Measurements from ENCODE around the gene SUPT4H1.
A peak's percentile ranks its signal among the peaks of the same experiment; 100 is the strongest.

Gene SUPT4H1

GRCh38 chr17:58316260-58316960, 35.6 kb downstream of the SUPT4H1 start:
- peak; percentile 2 for DNase-seq

DNA sequence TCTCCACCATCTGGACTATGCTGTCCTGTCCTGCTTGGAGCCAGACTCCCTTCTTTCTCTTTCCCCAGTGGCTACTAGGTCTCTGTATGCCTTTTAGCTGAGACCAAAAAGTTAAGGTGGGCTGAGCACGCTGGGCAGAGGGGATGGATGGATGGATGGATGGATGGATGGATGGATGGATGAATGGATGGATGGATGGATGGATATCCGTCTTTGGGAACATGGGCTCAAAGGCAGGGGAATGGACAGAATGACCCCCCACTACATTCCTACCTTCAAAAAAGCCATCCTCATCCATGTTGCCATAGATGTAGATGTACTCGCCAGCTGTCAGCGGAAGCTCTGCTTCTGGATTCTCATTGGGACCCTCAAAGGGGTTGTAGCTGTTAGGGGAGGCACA, 36.3 kb downstream of the SUPT4H1 start:
- no peak for DNase-seq

- no peak for DNase-seq
Observed at GRCh38 chr17:58315281-58315711, 36.7 kb downstream of the SUPT4H1 start.

DNA sequence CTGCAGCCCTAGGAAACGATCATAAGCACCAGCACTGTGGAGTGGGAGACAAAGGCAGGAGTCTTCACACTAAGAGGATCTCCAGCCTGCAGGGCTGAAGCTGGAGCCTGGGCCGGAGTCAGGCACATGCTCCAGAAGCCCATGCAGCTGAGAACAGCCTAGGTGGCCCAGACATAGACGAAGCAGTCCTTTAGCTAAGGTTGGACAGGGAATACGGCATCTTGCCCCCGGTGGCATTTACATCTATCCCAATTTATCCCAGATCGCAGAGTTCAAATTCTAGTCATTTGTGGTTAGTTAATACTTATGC, 37.3 kb downstream of the SUPT4H1 start:
- no peak for DNase-seq

DNA sequence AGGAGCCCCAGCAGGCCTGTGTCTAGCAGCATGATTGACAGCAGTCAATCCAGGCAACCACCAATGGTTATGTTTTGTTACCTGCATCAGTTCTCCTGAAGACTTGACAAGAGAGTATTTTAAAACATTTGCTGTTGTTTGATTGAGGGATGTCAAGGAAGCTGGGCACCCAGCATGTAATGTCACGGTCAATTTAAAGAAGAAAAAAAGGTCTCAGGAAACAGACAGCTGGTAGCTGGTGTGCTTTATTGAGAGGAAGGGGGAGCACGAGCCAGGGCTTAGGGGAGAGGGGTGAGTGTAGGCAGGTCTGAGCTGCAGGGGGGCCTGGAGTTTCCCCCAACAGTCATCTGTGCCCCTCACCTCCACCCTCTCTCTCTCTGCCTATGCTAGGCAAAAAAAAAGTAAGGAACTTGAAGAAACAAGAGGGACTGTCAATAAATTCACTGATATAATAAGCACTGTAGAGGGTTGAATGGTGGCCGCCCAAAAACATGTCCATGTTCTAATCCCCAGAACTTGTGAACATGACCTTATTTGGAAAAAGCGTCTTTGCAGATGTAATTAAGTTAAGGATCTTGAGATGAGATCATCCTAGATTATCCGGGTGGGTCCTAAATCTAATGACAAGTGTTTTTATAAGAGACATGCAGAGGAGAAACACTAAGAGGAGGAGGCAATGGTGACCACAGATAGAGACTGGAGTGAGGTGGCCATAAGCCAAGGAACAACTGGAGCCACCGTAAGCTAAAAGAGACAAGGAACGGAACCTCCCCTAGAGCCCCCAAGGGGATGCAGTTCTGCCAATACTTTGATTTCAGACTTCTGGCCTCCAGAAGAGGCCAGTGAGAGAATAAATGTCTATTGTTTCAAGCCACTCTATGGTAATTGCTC, 37.9 kb downstream of the SUPT4H1 start:
- DNase-seq = no peak

DNA sequence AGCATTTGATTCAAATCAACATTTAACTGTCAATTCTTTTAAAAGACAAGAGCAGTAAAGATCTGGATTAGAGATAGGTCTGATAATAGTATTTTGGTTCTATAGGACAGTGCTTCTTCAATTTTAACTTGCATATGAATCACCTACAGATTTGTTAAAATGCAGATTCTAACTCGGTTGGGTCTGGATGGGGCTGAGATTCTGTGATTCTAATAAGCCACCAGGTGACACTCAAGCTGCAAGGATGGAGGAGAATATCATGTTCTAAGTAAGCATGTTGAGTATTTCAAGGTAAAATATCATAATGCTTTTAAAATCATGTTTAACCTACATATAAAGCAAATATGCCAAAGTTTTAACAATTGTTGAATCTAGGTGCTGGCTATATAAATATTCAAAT, 39.2 kb downstream of the SUPT4H1 start:
- DNase-seq = no peak

DNA sequence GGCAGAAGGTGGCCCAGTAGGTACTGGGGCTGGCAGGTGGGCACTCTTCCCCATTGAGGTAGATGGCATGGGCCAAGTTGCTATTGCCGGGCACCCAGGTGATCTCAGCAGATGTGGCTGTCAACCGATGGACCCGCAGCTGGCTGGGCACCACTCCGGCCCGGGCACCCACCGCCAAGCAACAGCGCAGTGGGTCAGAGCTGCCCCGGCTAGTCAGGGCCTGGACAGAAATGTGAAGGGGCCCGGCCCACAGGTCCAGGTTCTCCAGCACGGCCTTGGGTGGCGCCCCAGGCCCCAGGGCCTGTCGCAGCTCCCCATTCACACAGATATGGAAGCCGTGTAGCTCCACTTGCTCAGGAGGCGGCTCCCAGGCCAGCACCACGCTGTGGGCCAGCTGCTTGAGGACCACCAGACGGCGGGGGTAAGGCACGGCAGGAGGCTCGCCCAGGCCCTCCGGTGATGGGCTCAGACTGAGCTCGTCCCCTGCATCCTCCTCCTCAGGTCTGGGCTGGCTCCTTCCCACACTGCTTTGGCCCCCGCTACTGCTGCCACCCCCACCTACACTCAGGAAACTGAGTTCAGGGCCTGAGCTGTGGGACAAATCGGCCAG, 39.9 kb downstream of the SUPT4H1 start:
- no peak for DNase-seq

- DNase-seq = no peak
Observed at GRCh38 chr17:58311429-58311894, 40.5 kb downstream of the SUPT4H1 start.

- DNase-seq = no peak
Observed at GRCh38 chr17:58310511-58311428, 41.2 kb downstream of the SUPT4H1 start.

- DNase-seq = no peak
Observed at GRCh38 chr17:58309918-58310259, 42.1 kb downstream of the SUPT4H1 start.

DNA sequence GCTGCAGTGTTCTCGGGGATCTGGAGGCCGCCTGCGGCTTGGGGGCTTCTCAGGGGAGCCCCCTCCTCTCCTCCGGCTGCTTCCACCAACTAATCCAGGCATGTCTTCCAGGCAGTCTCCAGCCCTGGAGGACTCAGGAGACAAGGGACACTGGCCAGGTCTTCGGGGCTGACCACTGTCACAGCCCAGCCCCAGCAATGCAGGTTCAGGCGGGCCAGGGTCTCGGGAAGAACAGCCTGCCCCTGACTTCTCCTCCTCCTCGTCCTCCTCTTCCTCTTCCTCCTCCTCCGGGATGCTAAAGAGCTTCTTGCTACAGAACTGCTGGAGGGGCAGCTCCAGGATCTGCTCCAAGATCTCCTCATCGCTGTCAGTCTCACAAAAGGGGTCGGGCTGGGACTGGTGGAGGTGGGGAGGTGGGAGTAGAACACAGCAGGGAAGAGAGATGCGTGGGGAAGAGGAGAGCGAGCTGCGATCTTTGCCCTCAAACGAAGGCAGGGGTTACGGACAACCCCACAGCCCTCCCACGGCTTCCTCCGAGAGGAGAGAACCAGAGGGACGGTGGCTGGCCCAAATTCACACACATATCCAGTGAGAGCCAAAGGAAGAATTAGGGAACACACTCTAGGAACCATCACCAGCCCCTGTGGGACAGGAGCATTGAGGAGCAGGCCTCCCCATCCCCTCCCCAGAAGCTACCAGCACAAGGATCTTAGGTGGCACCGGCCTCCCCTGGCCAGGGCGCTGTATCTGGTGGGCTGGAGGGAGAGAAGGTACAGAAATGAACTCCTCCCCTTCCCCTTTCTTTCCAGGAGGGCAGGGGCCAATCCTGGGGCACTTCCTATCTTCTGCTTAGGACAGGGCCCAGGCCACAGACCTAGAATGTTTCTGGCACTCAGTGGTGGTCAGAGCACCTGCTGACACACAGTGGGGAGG, 42.8 kb downstream of the SUPT4H1 start:
- no peak for DNase-seq

DNA sequence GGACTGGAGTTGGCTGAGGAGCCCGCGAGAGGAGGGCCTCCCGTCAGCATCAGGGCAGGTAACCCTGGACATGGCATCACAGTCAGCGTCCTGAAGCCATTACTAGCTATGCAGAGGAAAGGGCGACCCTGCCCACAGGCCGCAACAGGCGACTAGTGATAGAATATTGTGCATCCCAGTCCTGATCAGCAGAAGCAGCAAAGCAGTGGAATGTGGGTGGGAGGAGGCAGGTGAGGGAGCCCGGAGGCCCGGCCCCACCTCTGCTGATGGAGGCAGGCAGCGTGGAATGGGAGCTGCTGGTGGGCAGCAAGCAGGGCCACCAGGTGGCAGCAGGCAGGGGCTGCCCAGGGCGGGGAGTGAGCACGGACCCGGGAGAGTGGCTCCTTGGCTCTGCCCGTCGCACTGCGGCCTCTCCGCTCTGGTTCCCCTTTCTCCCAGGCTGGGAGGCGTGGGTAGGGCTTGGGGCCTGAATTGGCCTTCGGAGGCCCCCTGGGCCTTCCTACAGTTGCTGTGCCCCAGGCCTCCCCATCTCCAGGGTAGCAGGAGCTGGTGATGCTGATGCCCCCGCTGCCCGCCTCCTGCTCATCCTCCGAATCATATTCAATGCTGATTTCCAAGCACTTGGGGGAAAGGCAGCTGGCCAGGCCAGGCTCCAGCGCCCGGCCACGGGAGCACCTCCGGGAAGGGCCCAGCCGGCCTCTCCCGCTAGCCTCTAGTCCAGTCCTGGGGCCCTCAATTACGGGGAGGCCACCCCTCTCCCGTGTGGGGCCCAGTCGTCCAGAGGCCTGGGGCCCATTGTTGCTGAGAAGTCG, 43.6 kb downstream of the SUPT4H1 start:
- no peak for DNase-seq

- DNase-seq = no peak
Observed at GRCh38 chr17:58307468-58308172, 44.4 kb downstream of the SUPT4H1 start.

DNA sequence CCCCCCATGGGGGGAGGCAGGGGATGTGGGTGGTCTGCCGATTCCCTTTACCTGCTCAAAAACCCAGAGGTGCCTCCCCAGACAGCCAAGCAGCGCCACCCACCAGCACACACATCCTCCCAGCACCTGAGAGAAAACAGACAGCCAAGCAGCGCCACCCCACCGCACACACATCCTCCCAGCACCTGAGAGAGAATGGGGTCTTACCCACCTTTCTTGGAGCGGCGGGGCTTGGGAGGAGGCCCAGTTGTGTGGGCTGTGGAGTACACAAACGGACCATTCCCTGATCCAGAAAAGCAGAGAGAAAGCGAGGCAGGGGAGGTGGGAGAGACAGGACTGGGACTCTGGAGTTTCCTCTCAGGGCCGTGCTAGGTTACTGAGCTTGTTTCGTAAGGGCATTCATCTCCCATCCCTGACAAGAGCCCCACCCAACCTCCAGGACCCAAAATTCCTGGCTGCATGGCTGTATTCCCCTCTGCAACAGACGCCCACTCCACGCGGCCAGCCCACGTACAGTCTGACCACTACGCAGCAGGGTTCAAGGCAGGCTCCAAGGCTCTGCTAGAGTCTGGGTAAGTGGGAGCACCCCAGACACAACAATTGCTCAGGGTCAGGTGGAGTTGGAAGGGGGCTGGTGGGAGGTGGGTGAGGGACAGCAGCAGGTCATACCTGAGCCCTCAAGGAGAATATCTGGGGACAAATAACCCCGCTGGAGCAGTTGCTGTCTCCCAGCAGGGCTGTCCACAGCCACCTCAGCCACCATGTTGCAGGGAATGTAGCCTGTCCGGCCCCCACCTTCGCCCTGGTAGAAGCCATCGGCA, 45.7 kb downstream of the SUPT4H1 start:
- no peak for DNase-seq

GRCh38 chr17:58305626-58306025, 46.4 kb downstream of the SUPT4H1 start:
- no peak for DNase-seq

DNA sequence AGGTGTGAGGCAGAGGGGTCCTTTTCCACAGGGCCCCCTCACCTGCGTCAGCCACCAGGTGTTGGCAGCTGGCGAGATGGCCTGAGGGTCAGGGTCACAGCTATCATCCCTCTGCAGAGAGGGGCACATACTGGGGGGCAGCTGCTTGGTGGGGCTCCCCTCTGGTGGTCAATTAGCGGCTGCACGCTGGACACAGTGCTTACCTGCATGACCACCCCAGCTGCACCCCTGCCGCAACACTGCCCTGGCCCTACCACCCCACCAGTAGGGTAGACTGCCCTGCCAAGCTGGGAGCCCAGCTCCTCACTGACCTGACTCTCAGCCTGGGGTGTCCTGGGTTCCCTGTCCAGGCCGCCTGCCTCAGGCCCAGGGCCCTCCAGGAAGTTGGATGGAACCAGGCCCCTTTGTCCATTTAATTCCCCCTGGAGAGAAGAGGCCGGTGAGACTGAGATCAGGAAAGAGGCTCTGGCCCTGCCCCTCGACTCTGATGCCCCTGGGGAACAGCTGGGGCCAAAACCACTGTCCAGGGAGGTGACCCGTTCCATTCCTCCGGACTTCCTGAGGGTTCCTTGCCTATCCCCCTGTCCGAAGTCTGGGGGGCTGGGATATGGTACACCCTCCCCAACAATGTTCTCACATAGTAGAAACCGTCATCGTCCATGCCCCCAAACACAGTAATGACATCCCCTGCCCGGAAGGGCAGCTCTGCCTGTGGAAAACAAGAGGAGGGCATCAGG, 47.1 kb downstream of the SUPT4H1 start:
- DNase-seq = no peak

- peak; percentile 78 for DNase-seq
Observed at GRCh38 chr17:58303971-58304749, 47.8 kb downstream of the SUPT4H1 start.
